ENCODE results near the gene RPS16.

DNA sequence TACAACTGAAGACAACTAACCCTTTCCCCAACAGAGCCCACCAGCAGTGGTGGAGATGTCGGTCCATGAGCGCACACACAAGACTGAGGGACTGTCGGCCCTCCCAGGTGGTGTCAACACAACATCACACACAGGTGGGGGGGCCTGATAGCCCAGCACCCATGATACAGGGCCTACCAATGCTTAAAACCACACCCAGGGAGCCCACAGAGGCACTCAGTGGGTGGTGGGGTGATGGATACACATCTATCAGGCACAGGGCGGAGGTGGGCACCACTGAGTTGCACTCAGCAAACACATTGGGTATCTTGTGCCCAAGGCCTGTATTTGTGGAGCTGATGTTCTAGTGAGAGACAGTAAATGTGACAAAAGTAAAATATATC is 36.1 kb downstream of the RPS16 start:
- no peak for TF ChIP-seq POLR2A (IDR thresholded peaks at IDR 0.05)
- TF ChIP-seq, protein P1, sequence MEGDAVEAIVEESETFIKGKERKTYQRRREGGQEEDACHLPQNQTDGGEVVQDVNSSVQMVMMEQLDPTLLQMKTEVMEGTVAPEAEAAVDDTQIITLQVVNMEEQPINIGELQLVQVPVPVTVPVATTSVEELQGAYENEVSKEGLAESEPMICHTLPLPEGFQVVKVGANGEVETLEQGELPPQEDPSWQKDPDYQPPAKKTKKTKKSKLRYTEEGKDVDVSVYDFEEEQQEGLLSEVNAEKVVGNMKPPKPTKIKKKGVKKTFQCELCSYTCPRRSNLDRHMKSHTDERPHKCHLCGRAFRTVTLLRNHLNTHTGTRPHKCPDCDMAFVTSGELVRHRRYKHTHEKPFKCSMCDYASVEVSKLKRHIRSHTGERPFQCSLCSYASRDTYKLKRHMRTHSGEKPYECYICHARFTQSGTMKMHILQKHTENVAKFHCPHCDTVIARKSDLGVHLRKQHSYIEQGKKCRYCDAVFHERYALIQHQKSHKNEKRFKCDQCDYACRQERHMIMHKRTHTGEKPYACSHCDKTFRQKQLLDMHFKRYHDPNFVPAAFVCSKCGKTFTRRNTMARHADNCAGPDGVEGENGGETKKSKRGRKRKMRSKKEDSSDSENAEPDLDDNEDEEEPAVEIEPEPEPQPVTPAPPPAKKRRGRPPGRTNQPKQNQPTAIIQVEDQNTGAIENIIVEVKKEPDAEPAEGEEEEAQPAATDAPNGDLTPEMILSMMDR (IDR thresholded peaks at IDR 0.05) = no peak
